Endothelial cell of umbilical vein (primary cell): ENCODE results near the gene PCDH9. TPM values are rescaled to one million over a fixed set of nuclear protein-coding genes. Genes with fewer than 3 reads are reported as not detected.

ENCODE experiments used
- BruUV-seq: library from RNA; stranded (reverse); fragments of 400-500 nt; replicated peaks from 2 replicates; lab custom pipeline; 2021; lab: Mats Ljungman, UMichigan
- CTCF ChIA-PET: fragments of 300-600, 350-600 bp; sonication (Branson Sonifier 250); formaldehyde crosslinking; loops from one replicate; lab custom pipeline; 2021; ENCODE audit warnings: antibody characterized with exemption, inconsistent platforms; lab: Charles Lee
- POLR2A ChIA-PET: fragments of 300-600, 350-600 bp; sonication (Branson Sonifier 250); formaldehyde crosslinking; loops from one replicate; lab custom pipeline; 2021; ENCODE audit warnings: antibody characterized with exemption, inconsistent platforms; lab: Charles Lee
- DNase-seq: peaks from one replicate; pipeline ENCODE4 v3.0.0-alpha.2; 2011; ENCODE audit warnings: low read depth, low spot score
- FAIRE-seq: peaks from 2 replicates; lab custom pipeline; 2011; peaks lifted over from hg19 to GRCh38; lab: Jason Lieb, UNC
- H2AFZ ChIP-seq: 2 replicates; pipeline ENCODE4 v1.6.0; 2012; ENCODE audit warnings: low read depth, low read length, control low read depth, inconsistent platforms
- H3K27ac ChIP-seq: 2 replicates; pipeline ENCODE4 v1.5.1; 2011; ENCODE audit warnings: low read depth, mild to moderate bottlenecking, control low read depth, low read length, moderate library complexity; ENCODE audit not compliant: insufficient read depth
- H3K27me3 ChIP-seq, 2 experiments: 2 replicates each; pipeline versions ENCODE4 v1.6.0 to v1.6.1; 2011; ENCODE audit warnings: low read length in 2 of 2, mixed read lengths in 1 of 2; ENCODE audit not compliant: control insufficient read depth in 2 of 2, insufficient read depth in 2 of 2
- H3K36me3 ChIP-seq, 2 experiments: 2 replicates in 1 of 2; 3 replicates in 1 of 2; pipeline ENCODE4 v1.5.1; 2011; ENCODE audit warnings: low read length in 2 of 2, mild to moderate bottlenecking in 1 of 2, moderate library complexity in 1 of 2; ENCODE audit not compliant: control insufficient read depth in 2 of 2, insufficient read depth in 2 of 2; ENCODE audit errors: extremely low read depth in 1 of 2
- H3K4me1 ChIP-seq: 3 replicates; pipeline ENCODE4 v1.5.1; 2011; ENCODE audit warnings: mild to moderate bottlenecking, low read length; ENCODE audit not compliant: control insufficient read depth, insufficient read depth; ENCODE audit errors: extremely low read depth
- H3K4me2 ChIP-seq: 2 replicates; pipeline ENCODE4 v1.6.1; 2011; ENCODE audit warnings: low read length, control low read depth, mixed read lengths; ENCODE audit not compliant: insufficient read depth
- H3K4me3 ChIP-seq, 3 experiments: fragments of 200-600 bp in 1 of 3; sonication (generic), shearing (Covaris generic) in 1 of 3; replicated peaks in 1 of 3; 2 replicates each; pipeline ENCODE4 v1.5.1; 2011 to 2016; ENCODE audit warnings: control low read depth in 3 of 3, low read length in 3 of 3, mild to moderate bottlenecking in 2 of 3, inconsistent platforms in 1 of 3, low read depth in 1 of 3, moderate library complexity in 1 of 3; ENCODE audit not compliant: insufficient read depth in 1 of 3
- H3K79me2 ChIP-seq: 2 replicates; pipeline ENCODE4 v1.6.0; 2012; ENCODE audit warnings: low read length, inconsistent platforms; ENCODE audit not compliant: control insufficient read depth, insufficient read depth
- H3K9ac ChIP-seq: replicated peaks from 2 replicates; pipeline ENCODE3; 2011; ENCODE audit warnings: low read length, control low read depth; ENCODE audit not compliant: insufficient read depth; ENCODE audit errors: extremely low read depth
- H3K9me1 ChIP-seq: replicated peaks from 3 replicates; pipeline ENCODE4 v1.6.0; 2011; ENCODE audit warnings: mild to moderate bottlenecking, low read length; ENCODE audit not compliant: control insufficient read depth, insufficient read depth; ENCODE audit errors: extremely low read depth
- H3K9me3 ChIP-seq: replicated peaks from 2 replicates; pipeline ENCODE4 v1.5.1; 2012; ENCODE audit warnings: low read length, inconsistent platforms; ENCODE audit not compliant: control insufficient read depth, insufficient read depth
- H4K20me1 ChIP-seq: replicated peaks from 2 replicates; pipeline ENCODE3; 2011; ENCODE audit warnings: mild to moderate bottlenecking, low read length; ENCODE audit not compliant: control insufficient read depth, insufficient read depth; ENCODE audit errors: extremely low read depth
- FOS ChIP-seq: IDR thresholded peaks from 2 replicates; pipeline ENCODE4 v1.6.1; 2011; ENCODE audit warnings: mild to moderate bottlenecking, low read length, moderate library complexity, borderline replicate concordance; ENCODE audit not compliant: insufficient read depth
- GATA2 ChIP-seq: IDR thresholded peaks from 2 replicates; pipeline ENCODE4 v1.7.0; 2011; ENCODE audit warnings: low read depth, mild to moderate bottlenecking, moderate library complexity, mixed read lengths, low read length; ENCODE audit not compliant: insufficient read length, insufficient read depth
- dilution Hi-C: fragments of 300-500 bp; cut with MboI; formaldehyde crosslinking; loops from one replicate; pipeline ENCODE4 v1.15.0; 2019; ENCODE audit warnings: low sequenced_read_pairs; ENCODE audit not compliant: extremely low pct_ligation_motif_present
- intact Hi-C: fragments of 100-400 bp; cut with micrococcal nuclease; formaldehyde crosslinking; loops from one replicate; pipeline ENCODE4 v1.10.0; 2022
- polyA plus RNA-seq, 4 experiments: library from polyadenylated mRNA; depleted of rRNA in 3 of 4; stranded (reverse) in 3 of 4; unstranded in 1 of 4; fragments of >200 nt; gene quantifications; 2 replicates each; pipeline versions ENCODE4 v1.2.1 to v1.2.3, GENCODE V29; 2011 to 2012; ENCODE audit warnings: missing spikeins in 1 of 4
- total RNA-seq: library from RNA; stranded (reverse); gene quantifications from 2 replicates; pipeline ENCODE4 v1.2.3, GENCODE V29; 2021
- TF ChIP-seq, protein P1 (sequence below): IDR thresholded peaks from 2 replicates; pipeline ENCODE4 v1.6.1; 2011; ENCODE audit not compliant: insufficient read depth, insufficient read length
- TF ChIP-seq, protein P2 (sequence below), 2 donors: IDR thresholded peaks; 1 replicate in 1 of 2; 2 replicates in 1 of 2; pipeline ENCODE4 v1.5.1; 2011; ENCODE audit warnings: low read length in 2 of 2, mild to moderate bottlenecking in 2 of 2, moderate library complexity in 2 of 2, control low read depth in 1 of 2, inconsistent platforms in 1 of 2, low read depth in 1 of 2; ENCODE audit not compliant: insufficient read depth in 1 of 2; ENCODE audit errors: extremely low read depth in 1 of 2

The PCDH9 gene
- total and polyA plus RNA-seq, 2 donors (not counting 3 experiments of a cell fraction or from before 2014, with no cell fraction given): 1.1 to 5.2 TPM

DNA sequence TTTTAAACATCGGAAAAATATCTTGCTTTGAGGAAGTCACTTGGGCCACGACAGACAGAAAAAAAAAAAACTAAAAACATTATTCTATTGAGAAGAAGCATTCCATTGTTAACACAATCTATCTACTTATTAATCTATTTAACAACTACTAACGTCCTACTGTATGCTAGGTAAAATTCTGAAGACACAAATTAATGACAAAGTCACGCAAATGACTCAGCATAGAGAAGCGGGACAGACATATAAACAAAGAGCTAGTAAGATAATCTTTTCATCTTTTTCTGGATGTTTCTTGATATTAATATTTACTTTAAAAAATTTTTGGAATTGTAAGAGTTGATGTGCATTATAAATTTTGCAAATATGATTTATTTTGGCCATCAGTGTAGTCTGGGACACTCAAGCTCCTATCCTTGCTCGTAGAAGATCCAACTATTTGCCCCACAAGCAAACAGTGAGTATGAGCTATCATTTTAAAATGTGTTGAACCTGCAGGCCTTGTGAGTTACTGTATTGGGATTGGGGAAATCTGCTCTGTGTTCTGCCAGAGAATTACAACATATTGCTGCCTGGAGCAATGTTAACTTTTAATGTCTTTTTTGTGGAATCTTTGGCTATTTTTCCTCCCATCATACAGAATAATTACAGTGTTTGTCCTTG is 109.1 kb downstream of the PCDH9 start:
- Histone ChIP-seq H3K4me1 (peaks cover 3% of the 10 kb centered on the region), H3K27me3 (no peaks in the 10 kb centered on the region), H4K20me1 (no peaks in the 10 kb centered on the region), H3K36me3 (no peaks in the 10 kb centered on the region), H3K79me2 (no peaks in the 10 kb centered on the region), H2AFZ (no peak overlapping the region), H3K9me1 (no peaks in the 10 kb centered on the region), H3K27ac (no peak overlapping the region), H3K9me3 (no peaks in the 10 kb centered on the region), H3K9ac (no peak overlapping the region), H3K4me2 (no peak overlapping the region), H3K4me3 (no peak overlapping the region)
- no TSS peak for BruUV-seq
- DNase-seq (no peak), FAIRE-seq (no peak)
- ChIA-PET POLR2A (no interaction called here), CTCF (no interaction called here)
- dilution Hi-C loops: no loop called here
- TF ChIP-seq GATA2 (no peak), FOS (no peak)
- TF ChIP-seq, protein P1, sequence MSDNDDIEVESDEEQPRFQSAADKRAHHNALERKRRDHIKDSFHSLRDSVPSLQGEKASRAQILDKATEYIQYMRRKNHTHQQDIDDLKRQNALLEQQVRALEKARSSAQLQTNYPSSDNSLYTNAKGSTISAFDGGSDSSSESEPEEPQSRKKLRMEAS: no peak
- TF ChIP-seq, protein P2, sequence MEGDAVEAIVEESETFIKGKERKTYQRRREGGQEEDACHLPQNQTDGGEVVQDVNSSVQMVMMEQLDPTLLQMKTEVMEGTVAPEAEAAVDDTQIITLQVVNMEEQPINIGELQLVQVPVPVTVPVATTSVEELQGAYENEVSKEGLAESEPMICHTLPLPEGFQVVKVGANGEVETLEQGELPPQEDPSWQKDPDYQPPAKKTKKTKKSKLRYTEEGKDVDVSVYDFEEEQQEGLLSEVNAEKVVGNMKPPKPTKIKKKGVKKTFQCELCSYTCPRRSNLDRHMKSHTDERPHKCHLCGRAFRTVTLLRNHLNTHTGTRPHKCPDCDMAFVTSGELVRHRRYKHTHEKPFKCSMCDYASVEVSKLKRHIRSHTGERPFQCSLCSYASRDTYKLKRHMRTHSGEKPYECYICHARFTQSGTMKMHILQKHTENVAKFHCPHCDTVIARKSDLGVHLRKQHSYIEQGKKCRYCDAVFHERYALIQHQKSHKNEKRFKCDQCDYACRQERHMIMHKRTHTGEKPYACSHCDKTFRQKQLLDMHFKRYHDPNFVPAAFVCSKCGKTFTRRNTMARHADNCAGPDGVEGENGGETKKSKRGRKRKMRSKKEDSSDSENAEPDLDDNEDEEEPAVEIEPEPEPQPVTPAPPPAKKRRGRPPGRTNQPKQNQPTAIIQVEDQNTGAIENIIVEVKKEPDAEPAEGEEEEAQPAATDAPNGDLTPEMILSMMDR (IDR thresholded peaks at IDR 0.05; ENCODE audit: extremely low read depth in 1 of 2, insufficient read depth in 1 of 2, low read depth in 1 of 2, low read length in 2 of 2): no peak
- intact Hi-C loops: no loop called here
